Mesendoderm (in vitro differentiated cells): ENCODE measurements around the gene C6.

Experiments used
- DNase-seq: peaks from one replicate; pipeline ENCODE4 v3.0.0; 2013
- H2AK5ac ChIP-seq: 2 replicates; pipeline ENCODE4 v1.6.1; 2013; ENCODE audit warnings: low read length, inconsistent platforms
- H2BK120ac ChIP-seq: 2 replicates; pipeline ENCODE4 v1.6.1; 2013; ENCODE audit warnings: low read depth, mild to moderate bottlenecking, low read length, moderate library complexity, mixed read lengths
- H2BK15ac ChIP-seq: replicated peaks from 2 replicates; pipeline ENCODE4 v1.6.1; 2013; ENCODE audit warnings: low read depth, mild to moderate bottlenecking, moderate library complexity
- H2BK5ac ChIP-seq: 2 replicates; pipeline ENCODE4 v1.6.1; 2013; ENCODE audit warnings: low read length, inconsistent platforms
- H3K18ac ChIP-seq: 2 replicates; pipeline ENCODE4 v1.6.1; 2013; ENCODE audit warnings: mild to moderate bottlenecking, low read length, mixed read lengths
- H3K23ac ChIP-seq: one replicate; pipeline ENCODE4 v1.6.1; 2013; ENCODE audit warnings: low read length
- H3K27ac ChIP-seq: 2 replicates; pipeline ENCODE4 v1.5.1; 2013; ENCODE audit warnings: low read depth, mild to moderate bottlenecking, inconsistent platforms, low read length, moderate library complexity
- H3K27me3 ChIP-seq: 2 replicates; pipeline ENCODE4 v1.6.1; 2013; ENCODE audit warnings: low read length, control low read depth, mild to moderate bottlenecking, inconsistent platforms; ENCODE audit not compliant: insufficient read depth, poor library complexity
- H3K36me3 ChIP-seq: 2 replicates; pipeline ENCODE4 v1.6.1; 2013; ENCODE audit warnings: low read length, inconsistent platforms; ENCODE audit not compliant: control insufficient read depth, insufficient read depth
- H3K4ac ChIP-seq: one replicate; pipeline ENCODE4 v1.6.1; 2013; ENCODE audit warnings: low read depth, mild to moderate bottlenecking, low read length, moderate library complexity
- H3K4me1 ChIP-seq: 2 replicates; pipeline ENCODE4 v1.6.1; 2013; ENCODE audit warnings: low read depth, low read length, inconsistent platforms; ENCODE audit not compliant: control insufficient read depth
- H3K4me2 ChIP-seq: 2 replicates; pipeline ENCODE4 v1.6.1; 2013; ENCODE audit warnings: low read length
- H3K4me3 ChIP-seq: 2 replicates; pipeline ENCODE4 v1.5.1; 2013; ENCODE audit warnings: mild to moderate bottlenecking, low read length
- H3K56ac ChIP-seq: one replicate; pipeline ENCODE4 v1.6.1; 2013; ENCODE audit warnings: low read length
- H3K79me1 ChIP-seq: 2 replicates; pipeline ENCODE4 v1.6.1; 2013; ENCODE audit warnings: low read length, inconsistent platforms
- H3K79me2 ChIP-seq: 2 replicates; pipeline ENCODE4 v1.6.1; 2013; ENCODE audit warnings: mild to moderate bottlenecking, low read length; ENCODE audit not compliant: control insufficient read depth, insufficient read depth
- H3K9ac ChIP-seq: 2 replicates; pipeline ENCODE4 v1.6.1; 2013; ENCODE audit warnings: low read length, inconsistent platforms
- H4K5ac ChIP-seq: one replicate; pipeline ENCODE4 v1.6.1; 2013; ENCODE audit warnings: low read length
- H4K8ac ChIP-seq: one replicate; pipeline ENCODE4 v1.6.1; 2013; ENCODE audit warnings: low read depth, mild to moderate bottlenecking, control low read depth, low read length, moderate library complexity
- WGBS: extraction: QIAGEN DNeasy Blood & Tissue Kit; methylation state at CpG from one replicate; pipeline ENCODE4 v1.1.7; 2013; ENCODE audit warnings: low lambda C conversion rate, missing lambda C conversion rate; ENCODE audit not compliant: insufficient coverage; ENCODE audit errors: extremely low coverage; 5-methylcytosine and 5-hydroxymethylcytosine counted together

The C6 gene

GRCh38 chr5:41157272-41157894, 55.9 kb downstream of the C6 start:
- WGBS: no CpG with 5 or more reads among the region's 5 CpGs
- Histone ChIP-seq H2BK5ac (no peak overlapping the region), H3K56ac (no peak overlapping the region), H3K4me3 (no peak overlapping the region), H3K79me1 (no peaks in the 10 kb centered on the region), H3K4me1 (no peaks in the 10 kb centered on the region), H3K9ac (no peak overlapping the region), H3K4ac (no peak overlapping the region), H4K8ac (no peak overlapping the region), H3K27ac (no peak overlapping the region), H3K4me2 (no peak overlapping the region), H2BK120ac (no peak overlapping the region), H3K23ac (no peak overlapping the region), H3K18ac (no peak overlapping the region), H3K36me3 (no peaks in the 10 kb centered on the region), H4K5ac (no peak overlapping the region), H3K27me3 (no peaks in the 10 kb centered on the region), H2BK15ac (no peak overlapping the region), H3K79me2 (no peaks in the 10 kb centered on the region), H2AK5ac (no peak overlapping the region)
- no peak for DNase-seq

GRCh38 chr5:41156739-41157138, 56.6 kb downstream of the C6 start:
- Histone ChIP-seq H3K18ac (no peak overlapping the region), H3K56ac (no peak overlapping the region), H2BK120ac (no peak overlapping the region), H2BK15ac (no peak overlapping the region), H3K4ac (no peak overlapping the region), H4K8ac (no peak overlapping the region), H3K4me2 (no peak overlapping the region), H3K9ac (no peak overlapping the region), H2AK5ac (no peak overlapping the region), H3K4me3 (no peak overlapping the region), H2BK5ac (no peak overlapping the region), H3K79me2 (no peaks in the 10 kb centered on the region), H3K79me1 (no peaks in the 10 kb centered on the region), H3K4me1 (no peaks in the 10 kb centered on the region), H3K27me3 (no peaks in the 10 kb centered on the region), H3K27ac (no peak overlapping the region), H4K5ac (no peak overlapping the region), H3K36me3 (no peaks in the 10 kb centered on the region), H3K23ac (no peak overlapping the region)
- DNase-seq: no peak

- Histone ChIP-seq H2BK5ac (no peak overlapping the region), H3K27me3 (no peaks in the 10 kb centered on the region), H4K8ac (no peak overlapping the region), H2AK5ac (no peak overlapping the region), H3K27ac (no peak overlapping the region), H3K4ac (no peak overlapping the region), H3K79me1 (no peaks in the 10 kb centered on the region), H3K4me1 (no peaks in the 10 kb centered on the region), H3K23ac (no peak overlapping the region), H3K36me3 (no peaks in the 10 kb centered on the region), H3K18ac (no peak overlapping the region), H3K4me3 (no peak overlapping the region), H3K4me2 (no peak overlapping the region), H3K79me2 (no peaks in the 10 kb centered on the region), H2BK120ac (no peak overlapping the region), H2BK15ac (no peak overlapping the region), H4K5ac (no peak overlapping the region), H3K56ac (no peak overlapping the region), H3K9ac (no peak overlapping the region)
- DNase-seq: no peak
- no CpG with 5 or more reads among the region's 3 CpGs for WGBS
Measured at GRCh38 chr5:41154491-41154890, 58.8 kb downstream of the C6 start.

- Histone ChIP-seq H3K4me2 (no peak overlapping the region), H3K4ac (no peak overlapping the region), H3K79me2 (no peaks in the 10 kb centered on the region), H3K27me3 (no peaks in the 10 kb centered on the region), H3K27ac (no peak overlapping the region), H2AK5ac (no peak overlapping the region), H3K36me3 (no peaks in the 10 kb centered on the region), H2BK5ac (no peak overlapping the region), H3K23ac (no peak overlapping the region), H3K9ac (no peak overlapping the region), H2BK120ac (no peak overlapping the region), H3K4me3 (no peak overlapping the region), H4K5ac (no peak overlapping the region), H3K18ac (no peak overlapping the region), H3K56ac (no peak overlapping the region), H2BK15ac (no peak overlapping the region), H3K4me1 (no peaks in the 10 kb centered on the region), H3K79me1 (no peaks in the 10 kb centered on the region), H4K8ac (no peak overlapping the region)
- no CpG with 5 or more reads among the region's 4 CpGs for WGBS
- no peak for DNase-seq
Measured at GRCh38 chr5:41151564-41151963, 61.8 kb downstream of the C6 start.

- Histone ChIP-seq H3K79me1 (no peaks in the 10 kb centered on the region), H4K5ac (no peak overlapping the region), H3K27ac (no peak overlapping the region), H3K79me2 (no peaks in the 10 kb centered on the region), H2AK5ac (no peak overlapping the region), H3K18ac (no peak overlapping the region), H3K36me3 (no peaks in the 10 kb centered on the region), H3K9ac (no peak overlapping the region), H3K56ac (no peak overlapping the region), H2BK5ac (no peak overlapping the region), H2BK15ac (no peak overlapping the region), H3K27me3 (no peaks in the 10 kb centered on the region), H3K4me3 (no peak overlapping the region), H3K4ac (no peak overlapping the region), H4K8ac (no peak overlapping the region), H3K4me2 (no peak overlapping the region), H3K23ac (no peak overlapping the region), H2BK120ac (no peak overlapping the region), H3K4me1 (no peaks in the 10 kb centered on the region)
- DNase-seq: no peak
- WGBS: no CpG with 5 or more reads among the region's 1 CpG
Measured at GRCh38 chr5:41148448-41148847, 64.9 kb downstream of the C6 start.

GRCh38 chr5:41145306-41145705, 68.0 kb downstream of the C6 start:
- no peak overlapping the region for H2AK5ac ChIP-seq
- H3K79me2 ChIP-seq: no peaks in the 10 kb centered on the region
- H3K27ac ChIP-seq: no peak overlapping the region
- H3K4me1 ChIP-seq: no peaks in the 10 kb centered on the region
- no peak overlapping the region for H3K56ac ChIP-seq
- no peak overlapping the region for H3K4ac ChIP-seq
- no peak overlapping the region for H2BK5ac ChIP-seq
- H3K9ac ChIP-seq: no peak overlapping the region
- H4K8ac ChIP-seq: no peak overlapping the region
- H3K18ac ChIP-seq: no peak overlapping the region
- H3K4me3 ChIP-seq: no peak overlapping the region
- no peaks in the 10 kb centered on the region for H3K27me3 ChIP-seq
- no peak overlapping the region for H3K23ac ChIP-seq
- no peak overlapping the region for H4K5ac ChIP-seq
- no peak for DNase-seq
- H3K4me2 ChIP-seq: no peak overlapping the region
- H3K36me3 ChIP-seq: no peaks in the 10 kb centered on the region
- no peaks in the 10 kb centered on the region for H3K79me1 ChIP-seq
- no peak overlapping the region for H2BK15ac ChIP-seq
- H2BK120ac ChIP-seq: no peak overlapping the region
- no CpG with 5 or more reads among the region's 5 CpGs for WGBS
